CD4-positive, CD25-positive, alpha-beta regulatory T cell (primary cell): ENCODE results near the gene ESYT2. TPM values are rescaled to one million over a fixed set of nuclear protein-coding genes. Genes with fewer than 3 reads are reported as not detected.

Experiments used
- ATAC-seq, 2 donors: fragments of 150-1000 bp; cut with Tn5 transposase; one replicate each; pipeline ENCODE4 v1.10.0; 2021; ENCODE audit warnings: low read depth in 2 of 2, moderate number of reproducible peaks in 2 of 2, moderate library complexity in 1 of 2
- DNase-seq, 3 donors: peaks; one replicate each; pipeline versions ENCODE4 v3.0.0 to v3.0.0-alpha.2; 2012 to 2022; ENCODE audit warnings: mixed read lengths in 1 of 3
- H3K27ac ChIP-seq: one replicate; pipeline ENCODE4 v1.7.0; 2013; ENCODE audit warnings: mild to moderate bottlenecking, low read length; ENCODE audit not compliant: insufficient read depth, poor library complexity, severe bottlenecking
- H3K27me3 ChIP-seq: one replicate; pipeline ENCODE4 v1.7.0; 2013; ENCODE audit warnings: low read length; ENCODE audit not compliant: control insufficient read depth, insufficient read depth
- H3K36me3 ChIP-seq: one replicate; pipeline ENCODE4 v1.7.0; 2013; ENCODE audit warnings: mild to moderate bottlenecking, low read length, moderate library complexity; ENCODE audit not compliant: control insufficient read depth, insufficient read depth
- H3K4me1 ChIP-seq: 2 replicates; pipeline ENCODE4 v1.7.0; 2013; ENCODE audit warnings: mild to moderate bottlenecking, low read length; ENCODE audit not compliant: insufficient read depth, control insufficient read depth, poor library complexity, severe bottlenecking
- H3K4me3 ChIP-seq: one replicate; pipeline ENCODE4 v1.7.0; 2013; ENCODE audit warnings: low read depth, mild to moderate bottlenecking, low read length, moderate library complexity
- H3K9me3 ChIP-seq, 2 experiments: 1 replicate in 1 of 2; 2 replicates in 1 of 2; pipeline ENCODE4 v1.7.0; 2013; ENCODE audit warnings: low read length in 2 of 2, mild to moderate bottlenecking in 1 of 2, moderate library complexity in 1 of 2; ENCODE audit not compliant: control insufficient read depth in 2 of 2
- H3K27ac Mint-ChIP-seq, 3 donors: one replicate each; pipeline ENCODE4 v1.8.0; 2020 to 2022; ENCODE audit warnings: mild to moderate bottlenecking in 3 of 3, mixed read lengths in 3 of 3, moderate library complexity in 2 of 3
- H3K27me3 Mint-ChIP-seq: one replicate; pipeline ENCODE4 v1.8.0; 2022; ENCODE audit warnings: mild to moderate bottlenecking, mixed read lengths
- H3K36me3 Mint-ChIP-seq: one replicate; pipeline ENCODE4 v1.8.0; 2020; ENCODE audit warnings: mixed read lengths
- H3K4me1 Mint-ChIP-seq, 4 donors: one replicate each; pipeline ENCODE4 v1.8.0; 2020 to 2022; ENCODE audit warnings: mixed read lengths in 4 of 4, mild to moderate bottlenecking in 1 of 4
- H3K4me3 Mint-ChIP-seq, 4 donors: one replicate each; pipeline ENCODE4 v1.8.0; 2020 to 2022; ENCODE audit warnings: mild to moderate bottlenecking in 4 of 4, mixed read lengths in 4 of 4, moderate library complexity in 3 of 4
- H3K9me3 Mint-ChIP-seq, 7 donors: one replicate each; pipeline ENCODE4 v1.8.0; 2020 to 2022; ENCODE audit warnings: mixed read lengths in 7 of 7, mild to moderate bottlenecking in 3 of 7, moderate library complexity in 2 of 7
- polyA plus RNA-seq, 4 donors: library from polyadenylated mRNA; unstranded; fragments of 300-500 nt; fragmentation: Illumina TruSeq; gene quantifications; one replicate each; pipeline ENCODE4 v1.2.3, GENCODE V29; 2021
- total RNA-seq: library from RNA; stranded (reverse); gene quantifications from one replicate; pipeline ENCODE4 v1.2.3, GENCODE V29; 2022

ESYT2 gene
- total and polyA plus RNA-seq, 5 donors from 2014 or later: 55.3 to 115 (median 71.4) TPM

DNA sequence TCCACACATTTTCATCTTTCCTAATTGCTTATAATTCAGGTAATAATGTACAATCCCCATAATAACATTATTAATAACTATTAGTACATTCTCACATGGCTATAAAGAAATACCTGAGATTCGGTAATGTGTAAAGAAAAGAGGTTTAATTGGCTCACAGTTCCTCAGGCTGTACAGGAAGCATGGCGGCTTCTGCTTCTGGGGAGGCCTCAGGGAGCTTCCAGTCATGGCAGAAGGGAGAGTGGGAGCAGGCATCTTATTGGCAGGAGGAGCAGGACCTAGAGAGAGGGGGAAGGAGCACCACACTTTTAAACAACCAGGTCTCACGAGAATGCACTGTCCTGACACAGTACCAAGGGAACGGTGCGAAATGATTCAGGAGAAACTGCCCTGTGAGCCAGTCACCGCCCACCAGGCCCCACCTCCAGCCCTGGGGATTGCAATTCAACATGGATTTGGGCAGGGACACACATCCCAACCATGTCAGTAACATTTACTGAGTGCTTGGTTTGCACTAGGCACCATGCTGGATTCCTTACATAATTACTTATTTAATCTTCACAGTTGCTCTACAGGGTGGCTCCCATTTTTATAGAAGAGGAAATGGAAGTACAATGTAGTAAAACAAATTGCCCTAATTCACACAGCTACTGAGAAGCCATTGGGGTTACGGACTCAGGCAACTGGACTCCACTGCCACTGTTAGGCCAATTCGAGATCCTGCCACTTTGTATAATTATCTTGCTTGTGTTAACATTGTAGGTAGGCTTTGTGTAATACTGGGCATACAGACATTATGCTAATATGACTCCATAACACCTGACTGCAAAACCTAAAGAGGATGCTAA is 8.7 kb upstream of the ESYT2 start:
- Histone ChIP-seq H3K4me1 (peaks cover 3% of the 10 kb centered on the region), H3K36me3 (no peaks in the 10 kb centered on the region), H3K4me3 (no peak overlapping the region), H3K9me3 (no peaks in the 10 kb centered on the region), H3K27me3 (no peaks in the 10 kb centered on the region), H3K27ac (no peak overlapping the region)
- DNase-seq (no peak), ATAC-seq (no peak)
- peaks cover 4% of the 10 kb centered on the region for H3K27me3 Mint-ChIP-seq
- no peaks in the 10 kb centered on the region for H3K9me3 Mint-ChIP-seq
- H3K4me1 Mint-ChIP-seq: peaks cover 0 to 9% (median 4%) of the 10 kb centered on the region in 4 donors
- H3K4me3 Mint-ChIP-seq: no peak overlapping the region
- peaks cover 6% of the 10 kb centered on the region for H3K36me3 Mint-ChIP-seq
- no peak overlapping the region for H3K27ac Mint-ChIP-seq

GRCh38 chr7:158836692-158837091 is 7.4 kb upstream of the ESYT2 start:
- H3K27ac Mint-ChIP-seq: no peak overlapping the region
- H3K27me3 ChIP-seq: no peaks in the 10 kb centered on the region
- H3K27ac ChIP-seq: no peak overlapping the region
- ATAC-seq (no peak), DNase-seq (no peak)
- H3K4me1 ChIP-seq: no peaks in the 10 kb centered on the region
- peaks cover 4% of the 10 kb centered on the region for H3K27me3 Mint-ChIP-seq
- peaks cover 6% of the 10 kb centered on the region for H3K36me3 Mint-ChIP-seq
- no peak overlapping the region for H3K4me3 ChIP-seq
- no peaks in the 10 kb centered on the region for H3K4me1 Mint-ChIP-seq
- H3K9me3 ChIP-seq: no peaks in the 10 kb centered on the region
- no peak overlapping the region for H3K4me3 Mint-ChIP-seq
- no peaks in the 10 kb centered on the region for H3K36me3 ChIP-seq
- H3K9me3 Mint-ChIP-seq: no peaks in the 10 kb centered on the region

DNA sequence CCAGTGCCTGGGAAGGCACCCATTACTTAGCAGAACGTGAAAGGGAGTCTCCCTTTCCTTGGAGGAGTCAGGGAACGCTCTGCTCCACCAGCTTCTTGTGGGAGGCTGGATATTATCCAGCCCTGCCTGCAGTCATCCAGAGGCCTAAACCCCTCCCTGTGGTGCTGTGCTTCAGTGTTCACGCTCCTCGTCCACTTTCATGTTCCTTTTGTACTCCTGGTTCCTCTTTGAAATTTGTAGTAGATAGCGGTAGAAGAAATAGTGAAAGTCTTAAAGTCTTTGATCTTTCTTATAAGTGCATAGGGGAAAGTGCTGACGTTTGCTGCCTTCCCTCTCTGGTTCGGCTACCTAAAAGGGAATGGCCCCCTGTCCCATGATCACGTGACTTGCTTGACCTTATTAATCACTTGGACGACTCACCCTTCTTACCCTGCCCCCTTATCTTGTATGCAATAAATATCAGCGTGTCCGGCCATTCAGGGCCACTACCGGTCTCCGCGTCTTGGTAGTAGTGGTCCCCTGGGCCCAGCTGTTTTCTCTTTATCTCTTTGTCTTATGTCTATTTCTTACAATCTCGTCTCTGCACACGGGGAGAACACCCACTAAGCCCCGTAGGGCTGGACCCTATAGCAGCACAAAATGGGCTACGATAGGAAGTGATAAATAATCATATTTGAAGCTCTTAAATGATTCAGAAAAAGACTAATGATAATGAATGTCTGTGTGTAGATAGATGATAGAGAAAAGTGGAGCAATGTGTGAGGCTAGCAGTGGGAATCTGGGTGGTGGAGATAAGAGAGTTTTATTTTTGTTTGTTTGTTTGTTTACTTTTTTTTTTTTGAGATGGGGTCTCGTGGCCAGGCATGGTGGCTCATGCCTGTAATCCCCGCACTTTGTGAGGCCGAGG is 5.8 kb upstream of the ESYT2 start:
- no peak overlapping the region for H3K27ac Mint-ChIP-seq
- peaks cover 6% of the 10 kb centered on the region for H3K36me3 Mint-ChIP-seq
- no peaks in the 10 kb centered on the region for H3K27me3 ChIP-seq
- H3K9me3 ChIP-seq: no peaks in the 10 kb centered on the region
- peak overlapping the region in 1 of 4 donors; percentile 46 for H3K4me3 Mint-ChIP-seq
- H3K9me3 Mint-ChIP-seq: no peaks in the 10 kb centered on the region
- H3K36me3 ChIP-seq: no peaks in the 10 kb centered on the region
- H3K4me1 Mint-ChIP-seq: peaks cover 6 to 7% (median 6%) of the 10 kb centered on the region in 4 donors
- H3K4me3 ChIP-seq: no peak overlapping the region
- ATAC-seq (no peak), DNase-seq (no peak)
- H3K4me1 ChIP-seq: peaks cover 6% of the 10 kb centered on the region
- no peak overlapping the region for H3K27ac ChIP-seq
- H3K27me3 Mint-ChIP-seq: peaks cover 4% of the 10 kb centered on the region

- no peak for ATAC-seq
- Histone ChIP-seq H3K9me3 (no peaks in the 10 kb centered on the region), H3K4me3 (no peak overlapping the region), H3K27me3 (no peaks in the 10 kb centered on the region), H3K4me1 (peaks cover 10% of the 10 kb centered on the region), H3K36me3 (no peaks in the 10 kb centered on the region), H3K27ac (no peak overlapping the region)
- Mint-ChIP-seq H3K36me3 (peaks cover 6% of the 10 kb centered on the region), H3K4me1 (peaks cover 7 to 9% (median 8%) of the 10 kb centered on the region in 4 donors), H3K27me3 (peaks cover 4% of the 10 kb centered on the region), H3K4me3 (peak overlapping the region in 1 of 4 donors; percentile 98), H3K9me3 (no peaks in the 10 kb centered on the region), H3K27ac (no peak overlapping the region)
- DNase-seq: no peak
Measured at GRCh38 chr7:158832994-158833393, 3.7 kb upstream of the ESYT2 start.

GRCh38 chr7:158831738-158832091 is 2.4 kb upstream of the ESYT2 start:
- no peaks in the 10 kb centered on the region for H3K9me3 Mint-ChIP-seq
- DNase-seq: no peak
- ATAC-seq: no peak
- H3K27me3 Mint-ChIP-seq: peaks cover 4% of the 10 kb centered on the region
- no peaks in the 10 kb centered on the region for H3K9me3 ChIP-seq
- H3K36me3 Mint-ChIP-seq: peaks cover 9% of the 10 kb centered on the region
- peak overlapping the region in 2 of 3 donors; percentile 11 to 20 for H3K27ac Mint-ChIP-seq
- H3K27ac ChIP-seq: no peak overlapping the region
- H3K36me3 ChIP-seq: no peaks in the 10 kb centered on the region
- peak overlapping the region; percentile 8 to 98 (median 56) for H3K4me3 Mint-ChIP-seq
- H3K27me3 ChIP-seq: no peaks in the 10 kb centered on the region
- H3K4me1 Mint-ChIP-seq: peaks cover 16 to 20% (median 17%) of the 10 kb centered on the region in 4 donors
- H3K4me1 ChIP-seq: peaks cover 17% of the 10 kb centered on the region
- no peak overlapping the region for H3K4me3 ChIP-seq

- peak overlapping the region; percentile 96 for H3K27ac ChIP-seq
- no peak for ATAC-seq
- DNase-seq: no peak
- Mint-ChIP-seq H3K27ac (peak overlapping the region; percentile 88 to 94 (median 90)), H3K4me1 (peaks cover 22 to 30% (median 23%) of the 10 kb centered on the region in 4 donors), H3K9me3 (no peaks in the 10 kb centered on the region), H3K4me3 (peak overlapping the region; percentile 89 to 98 (median 90)), H3K36me3 (peaks cover 8% of the 10 kb centered on the region), H3K27me3 (peaks cover 2% of the 10 kb centered on the region)
- no peaks in the 10 kb centered on the region for H3K36me3 ChIP-seq
- H3K4me3 ChIP-seq: peak overlapping the region; percentile 78
- H3K9me3 ChIP-seq: no peaks in the 10 kb centered on the region
- H3K4me1 ChIP-seq: peaks cover 30% of the 10 kb centered on the region
- H3K27me3 ChIP-seq: no peaks in the 10 kb centered on the region
Measured at GRCh38 chr7:158830211-158830723, 958 bp upstream of the ESYT2 start.

GRCh38 chr7:158829021-158829341 is 328 bp downstream of the ESYT2 start:
- H3K36me3 Mint-ChIP-seq: peaks cover 9% of the 10 kb centered on the region
- H3K9me3 Mint-ChIP-seq: no peaks in the 10 kb centered on the region
- DNase-seq: peak in 1 of 3 donors; percentile 88
- ATAC-seq: peak; percentile 70
- peak overlapping the region in 2 of 3 donors; percentile 82 to 83 for H3K27ac Mint-ChIP-seq
- no peaks in the 10 kb centered on the region for H3K27me3 Mint-ChIP-seq
- H3K27me3 ChIP-seq: no peaks in the 10 kb centered on the region
- H3K4me1 ChIP-seq: peaks cover 43% of the 10 kb centered on the region
- no peaks in the 10 kb centered on the region for H3K36me3 ChIP-seq
- no peaks in the 10 kb centered on the region for H3K9me3 ChIP-seq
- H3K4me3 ChIP-seq: no peak overlapping the region
- peaks cover 27 to 42% (median 31%) of the 10 kb centered on the region in 4 donors for H3K4me1 Mint-ChIP-seq
- peak overlapping the region; percentile 93 for H3K27ac ChIP-seq
- H3K4me3 Mint-ChIP-seq: peak overlapping the region; percentile 77 to 98 (median 94)
